Tibial nerve (tissue), 4 donors: ENCODE data around the gene CDC42BPB.

Source experiments
- CTCF ChIP-seq, 5 experiments: fragments of 200-600 bp in 3 of 5; fragments of 450-650 bp in 2 of 5; sonication (generic) in 3 of 5; IDR thresholded peaks; one replicate each; pipeline ENCODE4 v1.5.1; 2016 to 2019; ENCODE audit warnings: antibody characterized with exemption in 5 of 5, mild to moderate bottlenecking in 3 of 5, moderate library complexity in 2 of 5
- EP300 ChIP-seq, 2 donors: sonication (generic); formaldehyde crosslinking; IDR thresholded peaks; one replicate each; pipeline ENCODE4 v1.6.1; 2017; ENCODE audit warnings: antibody characterized with exemption in 2 of 2, mild to moderate bottlenecking in 1 of 2
- POLR2A ChIP-seq, 2 donors: fragments of 450-650 bp; IDR thresholded peaks; one replicate each; pipeline ENCODE4 v1.6.1; 2017; ENCODE audit warnings: antibody characterized with exemption in 2 of 2, mild to moderate bottlenecking in 2 of 2, moderate library complexity in 2 of 2

- TF ChIP-seq POLR2A (IDR thresholded peaks at IDR 0.05) (no peak), CTCF (IDR thresholded peaks at IDR 0.05) (no peak), EP300 (IDR thresholded peaks at IDR 0.05) (no peak)
Measured at GRCh38 chr14:103003850-103004249, 53.5 kb downstream of the CDC42BPB start.
